Adrenal gland (tissue), 12 donors: Measurements from ENCODE around the gene DARS1. TPM values are rescaled to one million over a fixed set of nuclear protein-coding genes. Genes with fewer than 3 reads are reported as not detected.

Experiments used
- DNase-seq, 7 donors: peaks; one replicate each; pipeline ENCODE4 v3.0.0-alpha.2; 2019 to 2020
- H3K27ac ChIP-seq, 5 donors: fragments of 200-600 bp; sonication (generic) in 4 of 5; 1 replicate in 3 of 5; 2 replicates in 2 of 5; pipeline versions ENCODE4 v1.5.1 to v1.8.0; 2016 to 2020; ENCODE audit warnings: mild to moderate bottlenecking in 1 of 5
- H3K27me3 ChIP-seq: fragments of 200-600 bp; 2 replicates; pipeline ENCODE4 v1.8.0; 2021
- H3K36me3 ChIP-seq, 2 donors: fragments of 200-600 bp; replicated peaks in 1 of 2; 1 replicate in 1 of 2; 2 replicates in 1 of 2; pipeline versions ENCODE4 v1.5.1 to v1.8.0; 2018 to 2022
- H3K4me1 ChIP-seq, 2 donors: fragments of 200-600 bp; replicated peaks in 1 of 2; 1 replicate in 1 of 2; 2 replicates in 1 of 2; pipeline versions ENCODE4 v1.5.1 to v1.8.0; 2018 to 2021
- H3K4me3 ChIP-seq, 4 donors: fragments of 200-600 bp; sonication (generic) in 3 of 4; one replicate each; pipeline ENCODE4 v1.5.1; 2016 to 2018
- H3K9me3 ChIP-seq, 3 donors: fragments of 200-600 bp; sonication (generic) in 1 of 3; replicated peaks in 1 of 3; 1 replicate in 2 of 3; 2 replicates in 1 of 3; pipeline versions ENCODE4 v1.5.1 to v1.8.0; 2016 to 2021
- CTCF ChIP-seq, 6 experiments: fragments of 450-650 bp in 4 of 6; fragments of 200-600 bp in 2 of 6; sonication (generic) in 1 of 6; IDR thresholded peaks; 1 replicate in 5 of 6; 2 replicates in 1 of 6; pipeline versions ENCODE4 v1.5.1 to v1.8.0; 2016 to 2021; ENCODE audit warnings: antibody characterized with exemption in 6 of 6, mild to moderate bottlenecking in 2 of 6, moderate library complexity in 1 of 6
- POLR2A ChIP-seq, 2 donors: fragments of 450-650 bp; IDR thresholded peaks; one replicate each; pipeline ENCODE4 v1.6.1; 2017; ENCODE audit warnings: antibody characterized with exemption in 2 of 2, mild to moderate bottlenecking in 2 of 2, moderate library complexity in 1 of 2
- WGBS, 4 donors: extraction: QIAGEN DNeasy Blood & Tissue Kit in 2 of 4; methylation state at CpG; one replicate each; pipeline versions ENCODE4 v1.1.5 to v1.1.7; 2013 to 2017; 5-methylcytosine and 5-hydroxymethylcytosine counted together
- intact Hi-C, 2 donors: fragments of 100-400 bp; cut with DNase I; formaldehyde crosslinking; loops; one replicate each; pipeline versions ENCODE4 v1.14.1 to v1.15.0; 2022 to 2023
- polyA plus RNA-seq, 3 donors: library from polyadenylated mRNA; stranded (reverse); fragments of 200-250 nt in 2 of 3; fragments of 350-450 nt in 1 of 3; fragmentation: Illumina TruSeq in 1 of 3; extraction: RNeasy Lipid Tissue Mini Kit (QIAGEN cat#74804) in 1 of 3; gene quantifications; one replicate each; pipeline ENCODE4 v1.2.3, GENCODE V29; 2013 to 2014
- total RNA-seq, 9 donors: library from RNA; depleted of rRNA in 4 of 9; stranded (reverse); fragments of >200 nt in 4 of 9; fragments of 120-200 nt in 1 of 9; fragmentation: NEBNext Ultra II Directional in 1 of 9; extraction: Animal tissue kit (Norgen Biotek cat#: 25700) in 1 of 9; gene quantifications; one replicate each; pipeline versions ENCODE4 v1.1.0 to v1.2.4, GENCODE V29; 2013 to 2023
- donor health status: healthy with polysubstance abuse.
- donor health status: Bipolar disorder and iron deficiency.
- donor health status: DM: yes; HTN: yes; CAD: no.
- donor health status: DM: no; HTN: no; CAD: no.
- donor health status: DM: no; HTN: no; CAD: no.
- donor health status: DM: yes; HTN: yes; CAD: no.

Gene DARS1
- total and polyA plus RNA-seq, 12 donors = 50.6 to 159 (median 82.9) TPM

GRCh38 chr2:135997380-135997779, 12.0 kb upstream of the DARS1 start:
- H3K36me3 ChIP-seq = no peaks in the 10 kb centered on the region
- intact Hi-C loops = no loop called here
- no peak overlapping the region for H3K4me3 ChIP-seq
- WGBS, 4 donors = 46 to 53% (median 47%) methylated on average over 5 of the region's 5 CpGs
- no peak overlapping the region for H3K27ac ChIP-seq
- no peaks in the 10 kb centered on the region for H3K9me3 ChIP-seq
- H3K4me1 ChIP-seq = no peaks in the 10 kb centered on the region
- H3K27me3 ChIP-seq = no peaks in the 10 kb centered on the region
- no peak for TF ChIP-seq POLR2A (IDR thresholded peaks at IDR 0.05)
- peak in 2 of 6 experiments; percentile 15 to 17 for TF ChIP-seq CTCF (IDR thresholded peaks at IDR 0.05)
- DNase-seq = peak; percentile 26 to 59 (median 36)

- WGBS, 4 donors = 91 to 98% (median 95%) methylated on average over 1 to 2 of the region's 2 CpGs
- no peak overlapping the region for H3K4me3 ChIP-seq
- no peaks in the 10 kb centered on the region for H3K4me1 ChIP-seq
- no peak for DNase-seq
- H3K27me3 ChIP-seq = no peaks in the 10 kb centered on the region
- no peaks in the 10 kb centered on the region for H3K9me3 ChIP-seq
- intact Hi-C loops = no loop called here
- H3K36me3 ChIP-seq = no peaks in the 10 kb centered on the region
- no peak overlapping the region for H3K27ac ChIP-seq
- TF ChIP-seq POLR2A (IDR thresholded peaks at IDR 0.05) = no peak
- TF ChIP-seq CTCF (IDR thresholded peaks at IDR 0.05) = no peak
Measured at GRCh38 chr2:135996304-135996703, 10.9 kb upstream of the DARS1 start.

GRCh38 chr2:135994281-135994680, 8.9 kb upstream of the DARS1 start:
- intact Hi-C loops = no loop called here
- Histone ChIP-seq H3K27me3 (no peaks in the 10 kb centered on the region), H3K36me3 (no peaks in the 10 kb centered on the region), H3K27ac (no peak overlapping the region), H3K4me1 (no peaks in the 10 kb centered on the region), H3K4me3 (no peak overlapping the region), H3K9me3 (no peaks in the 10 kb centered on the region)
- no peak for DNase-seq
- 88 to 93% (median 90%) methylated on average over 3 of the region's 3 CpGs for WGBS, 4 donors
- TF ChIP-seq CTCF (IDR thresholded peaks at IDR 0.05) = no peak
- TF ChIP-seq POLR2A (IDR thresholded peaks at IDR 0.05) = no peak

GRCh38 chr2:135993421-135993820, 8.0 kb upstream of the DARS1 start:
- H3K27ac ChIP-seq = no peak overlapping the region
- H3K4me3 ChIP-seq = no peak overlapping the region
- intact Hi-C loops = no loop called here

More at GRCh38 chr2:135993421-135993820, 8.0 kb upstream of the DARS1 start:
- TF ChIP-seq CTCF (IDR thresholded peaks at IDR 0.05) (no peak), POLR2A (IDR thresholded peaks at IDR 0.05) (no peak)
- no peaks in the 10 kb centered on the region for H3K36me3 ChIP-seq
- DNase-seq = no peak
- no peaks in the 10 kb centered on the region for H3K4me1 ChIP-seq
- no peaks in the 10 kb centered on the region for H3K9me3 ChIP-seq
- H3K27me3 ChIP-seq = no peaks in the 10 kb centered on the region
